ENCODE measurements around the gene ARHGEF4. TPM values are rescaled to one million over a fixed set of nuclear protein-coding genes. Genes with fewer than 3 reads are reported as not detected.

Gene ARHGEF4
- total and polyA plus RNA-seq, 10 of the 15 experiments (the other 5 are each of a cell fraction or from before 2014, with no cell fraction given) = 0.02 to 0.24 (median 0.16) TPM; not detected in 6

- RAD21 ChIA-PET (ENCODE audit: unreplicated experiment) = no interaction called here
Measured at GRCh38 chr2:130936451-130936850, 99.7 kb downstream of the ARHGEF4 start.

More at GRCh38 chr2:130936451-130936850, 99.7 kb downstream of the ARHGEF4 start:
- FAIRE-seq (no peak), DNase-seq (ENCODE audit: low read depth, low spot score) (no peak), ATAC-seq (no peak)
- Histone ChIP-seq H3K27ac (ENCODE audit: control insufficient read depth, insufficient read depth) (no peak overlapping the region), H3K4me1 (ENCODE audit: control insufficient read depth, insufficient read depth, low read length) (no peaks in the 10 kb centered on the region), H3K9me3 (replicated peaks; ENCODE audit: control insufficient read depth, insufficient read depth, low read length) (no peaks in the 10 kb centered on the region; the same call in 2 of the 3 replicates), H3K4me2 (ENCODE audit: control insufficient read depth, insufficient read depth) (no peak overlapping the region), H3K9ac (ENCODE audit: control insufficient read depth, insufficient read depth, low read length) (no peak overlapping the region), H2AFZ (ENCODE audit: control insufficient read depth, low read depth, low read length) (no peak overlapping the region), H3K79me2 (ENCODE audit: control insufficient read depth, insufficient read depth, low read length) (no peaks in the 10 kb centered on the region), H4K20me1 (ENCODE audit: control insufficient read depth, insufficient read depth) (no peaks in the 10 kb centered on the region), H3K36me3 (ENCODE audit: control insufficient read depth in 2 of 2, insufficient read depth in 2 of 2, low read length in 1 of 2) (no peaks in the 10 kb centered on the region), H3K4me3 (no peak overlapping the region), H3K27me3 (replicated peaks in 1 of 2; ENCODE audit: control insufficient read depth in 2 of 2, insufficient read depth in 2 of 2, low read length in 1 of 2) (no peaks in the 10 kb centered on the region)
- intact Hi-C loops (cut with micrococcal nuclease; ENCODE audit: unreplicated experiment) = no loop called here
- ChIA-PET SMC1A (ENCODE audit: uncharacterized antibody, unreplicated experiment) (no interaction called here), CTCF (no interaction called here), POLR2A (no interaction called here)
- no peak for TF ChIP-seq GATAD2B (conservative IDR thresholded peaks at IDR 0.05; ENCODE audit: low read depth)
- TF ChIP-seq CTCF (IDR thresholded peaks at IDR 0.05 in 2 of 3, conservative IDR thresholded peaks at IDR 0.05 in 1 of 3; ENCODE audit: control insufficient read depth in 2 of 3, extremely low read depth in 1 of 3, insufficient read depth in 1 of 3, low read depth in 3 of 3, low read length in 3 of 3) = no peak
- no peak for TF ChIP-seq PAX8 (IDR thresholded peaks at IDR 0.05)
- no peak for TF ChIP-seq NR2F1 (conservative IDR thresholded peaks at IDR 0.05)
- TF ChIP-seq RFX5 (IDR thresholded peaks at IDR 0.05; ENCODE audit: low read depth, low read length) = no peak
- no peak for TF ChIP-seq CREB1 (IDR thresholded peaks at IDR 0.05; ENCODE audit: low read depth)
- no peak for TF ChIP-seq MYB (IDR thresholded peaks at IDR 0.05; ENCODE audit: borderline replicate concordance, low read depth, low read length)
- TF ChIP-seq POLR2AphosphoS2 (IDR thresholded peaks at IDR 0.05; ENCODE audit: low read depth, low read length) = no peak
- no peak for TF ChIP-seq KLF5 (IDR thresholded peaks at IDR 0.05; ENCODE audit: partially characterized antibody)
- TF ChIP-seq ATF2 (IDR thresholded peaks at IDR 0.05; ENCODE audit: low read length) = no peak
- TF ChIP-seq BRCA1 (IDR thresholded peaks at IDR 0.05; ENCODE audit: low read depth, low read length) = no peak
- no peak for TF ChIP-seq NFIC (IDR thresholded peaks at IDR 0.05; ENCODE audit: low read depth, low read length)
- TF ChIP-seq BCLAF1 (IDR thresholded peaks at IDR 0.05) = no peak
- TF ChIP-seq CEBPZ (IDR thresholded peaks at IDR 0.05; ENCODE audit: low read depth, low read length) = no peak
- no peak for TF ChIP-seq NBN (IDR thresholded peaks at IDR 0.05)
- no peak for TF ChIP-seq KAT2A (conservative IDR thresholded peaks at IDR 0.05; ENCODE audit: control insufficient read depth, low read depth, low read length)
- no peak for TF ChIP-seq POLR2AphosphoS5 (IDR thresholded peaks at IDR 0.05; ENCODE audit: low read length)
- in situ Hi-C loops (cut with MboI) = no loop called here
- BruUV-seq (replicated peaks) = no TSS peak
